Measurements from ENCODE around the gene GAB4.
"Not testable (repeated sequence)": the region's sequence is repeated elsewhere in the genome, so short reads cannot be mapped to it uniquely, and the experiment has no call there.

The GAB4 gene

DNA sequence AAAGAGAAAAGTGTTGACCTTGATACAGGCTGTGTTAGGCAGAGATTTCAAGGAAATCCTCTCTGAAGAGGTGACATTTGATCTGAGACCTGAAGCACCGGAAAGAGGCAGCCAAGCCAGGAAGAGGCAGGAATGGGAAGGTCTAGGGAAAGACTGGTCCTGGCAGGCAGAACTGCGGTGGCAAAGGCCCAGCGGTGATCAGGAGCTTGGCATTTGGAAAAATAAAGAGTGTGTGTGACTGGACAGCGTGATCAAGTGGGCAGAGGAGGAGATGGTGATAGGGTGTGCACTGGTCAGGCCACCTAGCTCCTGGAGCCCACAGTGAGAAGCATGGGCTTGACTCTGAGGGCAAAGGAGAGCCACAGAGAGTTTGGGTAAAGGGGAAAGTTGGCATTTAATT is 27.2 kb upstream of the GAB4 start:
- POLR2A ChIA-PET, result no interaction called here
- H3K27ac ChIP-seq (ENCODE audit: extremely low read depth, low read depth, low read length), result no peak overlapping the region

DNA sequence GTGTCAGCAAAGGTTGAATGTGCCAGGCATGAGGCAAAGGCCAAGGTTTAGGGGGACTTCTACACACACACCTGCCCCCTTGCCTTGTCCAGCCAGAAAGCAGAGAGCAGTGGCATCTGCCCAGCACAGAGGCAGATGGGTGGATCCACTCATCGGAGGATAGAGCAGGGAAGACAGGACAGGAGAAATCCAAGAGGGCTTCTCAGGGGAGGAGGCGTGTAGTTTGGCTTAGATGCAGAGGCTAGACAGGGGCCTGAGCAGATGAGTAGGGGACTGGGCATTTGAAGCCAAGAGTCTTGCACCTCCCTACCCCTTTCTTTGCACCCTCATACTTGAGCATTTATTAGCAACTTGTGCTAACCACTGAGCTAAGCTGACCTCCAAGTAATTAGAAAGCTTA is 26.5 kb upstream of the GAB4 start:
- H3K36me3 ChIP-seq (ENCODE audit: control insufficient read depth in 2 of 2, insufficient read depth in 1 of 2, low read length in 2 of 2); H3K4me1 ChIP-seq (ENCODE audit: control insufficient read depth, insufficient read depth, low read length); POLR2A ChIA-PET; H3K27ac ChIP-seq (ENCODE audit: extremely low read depth, low read depth, low read length); H3K9me3 ChIP-seq (ENCODE audit: control insufficient read depth, insufficient read depth, low read depth, low read length); H3K4me3 ChIP-seq (ENCODE audit: low read depth, low read length): not testable (repeated sequence)
- CTCF ChIA-PET, result interaction anchor here (0.6 kb wide), 1 partner anchor 431 kb away, joined by 4 read pairs; no protein-coding TSS in a partner anchor

More for the DNA sequence above, 27.2 kb upstream of the GAB4 start:
- H3K4me3 ChIP-seq (ENCODE audit: low read depth, low read length), result no peak overlapping the region
- H3K4me1 ChIP-seq (ENCODE audit: control insufficient read depth, insufficient read depth, low read length), result no peaks in the 10 kb centered on the region
- CTCF ChIA-PET, result no interaction called here
- no peaks in the 10 kb centered on the region for H3K9me3 ChIP-seq (ENCODE audit: control insufficient read depth, insufficient read depth, low read depth, low read length)
- no peak for TF ChIP-seq ZNF529 (tag by site-specific recombination; IDR thresholded peaks at IDR 0.05; ENCODE audit: insufficient replicate concordance)
- no peak for TF ChIP-seq ZBTB1 (tag by site-specific recombination; IDR thresholded peaks at IDR 0.05)
- no peak for TF ChIP-seq ZSCAN23 (tag by site-specific recombination; IDR thresholded peaks at IDR 0.05)
- TF ChIP-seq, protein P1, sequence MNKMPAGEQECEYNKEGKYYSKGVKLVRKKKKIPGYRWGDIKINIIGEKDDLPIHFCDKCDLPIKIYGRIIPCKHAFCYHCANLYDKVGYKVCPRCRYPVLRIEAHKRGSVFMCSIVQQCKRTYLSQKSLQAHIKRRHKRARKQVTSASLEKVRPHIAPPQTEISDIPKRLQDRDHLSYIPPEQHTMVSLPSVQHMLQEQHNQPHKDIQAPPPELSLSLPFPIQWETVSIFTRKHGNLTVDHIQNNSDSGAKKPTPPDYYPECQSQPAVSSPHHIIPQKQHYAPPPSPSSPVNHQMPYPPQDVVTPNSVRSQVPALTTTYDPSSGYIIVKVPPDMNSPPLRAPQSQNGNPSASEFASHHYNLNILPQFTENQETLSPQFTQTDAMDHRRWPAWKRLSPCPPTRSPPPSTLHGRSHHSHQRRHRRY (tag by site-specific recombination; IDR thresholded peaks at IDR 0.05), result no peak
- TF ChIP-seq SCRT1 (tag by site-specific recombination; IDR thresholded peaks at IDR 0.05; ENCODE audit: borderline replicate concordance), result no peak
- no peak for TF ChIP-seq ZNF140 (tag by site-specific recombination; IDR thresholded peaks at IDR 0.05)
- TF ChIP-seq TRIM28 (IDR thresholded peaks at IDR 0.05; ENCODE audit: borderline replicate concordance, low read length), result no peak
- TF ChIP-seq ZNF221 (tag by site-specific recombination; IDR thresholded peaks at IDR 0.05; ENCODE audit: borderline replicate concordance), result no peak
- TF ChIP-seq, protein P2, sequence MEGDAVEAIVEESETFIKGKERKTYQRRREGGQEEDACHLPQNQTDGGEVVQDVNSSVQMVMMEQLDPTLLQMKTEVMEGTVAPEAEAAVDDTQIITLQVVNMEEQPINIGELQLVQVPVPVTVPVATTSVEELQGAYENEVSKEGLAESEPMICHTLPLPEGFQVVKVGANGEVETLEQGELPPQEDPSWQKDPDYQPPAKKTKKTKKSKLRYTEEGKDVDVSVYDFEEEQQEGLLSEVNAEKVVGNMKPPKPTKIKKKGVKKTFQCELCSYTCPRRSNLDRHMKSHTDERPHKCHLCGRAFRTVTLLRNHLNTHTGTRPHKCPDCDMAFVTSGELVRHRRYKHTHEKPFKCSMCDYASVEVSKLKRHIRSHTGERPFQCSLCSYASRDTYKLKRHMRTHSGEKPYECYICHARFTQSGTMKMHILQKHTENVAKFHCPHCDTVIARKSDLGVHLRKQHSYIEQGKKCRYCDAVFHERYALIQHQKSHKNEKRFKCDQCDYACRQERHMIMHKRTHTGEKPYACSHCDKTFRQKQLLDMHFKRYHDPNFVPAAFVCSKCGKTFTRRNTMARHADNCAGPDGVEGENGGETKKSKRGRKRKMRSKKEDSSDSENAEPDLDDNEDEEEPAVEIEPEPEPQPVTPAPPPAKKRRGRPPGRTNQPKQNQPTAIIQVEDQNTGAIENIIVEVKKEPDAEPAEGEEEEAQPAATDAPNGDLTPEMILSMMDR (tag by site-specific recombination; IDR thresholded peaks at IDR 0.05), result no peak
- no peak for TF ChIP-seq ZNF214 (tag by site-specific recombination; IDR thresholded peaks at IDR 0.05; ENCODE audit: borderline replicate concordance)
- TF ChIP-seq, protein P3, sequence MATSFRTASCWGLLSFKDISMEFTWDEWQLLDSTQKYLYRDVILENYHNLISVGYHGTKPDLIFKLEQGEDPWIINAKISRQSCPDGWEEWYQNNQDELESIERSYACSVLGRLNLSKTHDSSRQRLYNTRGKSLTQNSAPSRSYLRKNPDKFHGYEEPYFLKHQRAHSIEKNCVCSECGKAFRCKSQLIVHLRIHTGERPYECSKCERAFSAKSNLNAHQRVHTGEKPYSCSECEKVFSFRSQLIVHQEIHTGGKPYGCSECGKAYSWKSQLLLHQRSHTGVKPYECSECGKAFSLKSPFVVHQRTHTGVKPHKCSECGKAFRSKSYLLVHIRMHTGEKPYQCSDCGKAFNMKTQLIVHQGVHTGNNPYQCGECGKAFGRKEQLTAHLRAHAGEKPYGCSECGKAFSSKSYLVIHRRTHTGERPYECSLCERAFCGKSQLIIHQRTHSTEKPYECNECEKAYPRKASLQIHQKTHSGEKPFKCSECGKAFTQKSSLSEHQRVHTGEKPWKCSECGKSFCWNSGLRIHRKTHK (tag by site-specific recombination; IDR thresholded peaks at IDR 0.05), result no peak
- no peak for TF ChIP-seq ZNF121 (tag by site-specific recombination; IDR thresholded peaks at IDR 0.05)
- no peak for TF ChIP-seq ZNF391 (tag by site-specific recombination; IDR thresholded peaks at IDR 0.05; ENCODE audit: borderline replicate concordance, low read depth)
- no peak for TF ChIP-seq ZNF585B (tag by site-specific recombination; IDR thresholded peaks at IDR 0.05)
- no peak for TF ChIP-seq ZNF555 (tag by site-specific recombination; conservative IDR thresholded peaks at IDR 0.05)
- no peak for TF ChIP-seq ZNF624 (tag by site-specific recombination; IDR thresholded peaks at IDR 0.05)
- TF ChIP-seq ZFP41 (tag by site-specific recombination; IDR thresholded peaks at IDR 0.05; ENCODE audit: borderline replicate concordance), result no peak
- TF ChIP-seq, protein P4, sequence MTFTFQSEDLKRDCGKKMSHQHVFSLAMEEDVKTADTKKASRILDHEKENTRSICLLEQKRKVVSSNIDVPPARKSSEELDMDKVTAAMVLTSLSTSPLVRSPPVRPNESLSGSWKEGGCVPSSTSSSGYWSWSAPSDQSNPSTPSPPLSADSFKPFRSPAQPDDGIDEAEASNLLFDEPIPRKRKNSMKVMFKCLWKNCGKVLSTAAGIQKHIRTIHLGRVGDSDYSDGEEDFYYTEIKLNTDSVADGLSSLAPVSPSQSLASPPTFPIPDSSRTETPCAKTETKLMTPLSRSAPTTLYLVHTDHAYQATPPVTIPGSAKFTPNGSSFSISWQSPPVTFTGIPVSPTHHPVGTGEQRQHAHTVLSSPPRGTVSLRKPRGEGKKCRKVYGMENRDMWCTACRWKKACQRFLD (tag by site-specific recombination; IDR thresholded peaks at IDR 0.05), result no peak
- H3K36me3 ChIP-seq (ENCODE audit: control insufficient read depth in 2 of 2, insufficient read depth in 1 of 2, low read length in 2 of 2), result no peaks in the 10 kb centered on the region

DNA sequence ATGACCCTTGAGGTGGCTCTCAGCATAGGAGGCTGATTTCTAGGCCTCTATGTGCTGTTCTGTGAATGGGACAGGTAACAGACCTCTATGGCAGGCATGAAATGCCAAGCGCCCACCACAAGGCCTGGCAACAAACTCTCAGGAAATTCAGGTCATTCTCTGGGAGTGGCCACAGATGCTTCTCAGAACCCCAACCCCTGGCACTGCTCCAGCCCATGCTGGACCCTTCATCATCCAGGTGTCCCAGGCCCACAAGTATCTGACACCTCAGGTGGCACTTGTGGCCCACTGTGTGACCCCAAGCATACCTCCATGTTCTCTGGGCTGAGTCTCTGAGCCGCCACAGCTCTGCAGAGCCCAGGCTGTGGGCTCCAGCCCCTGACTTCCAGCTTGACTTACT is 24.3 kb upstream of the GAB4 start:
- H3K4me3 ChIP-seq (ENCODE audit: low read depth, low read length); CTCF ChIA-PET; H3K4me1 ChIP-seq (ENCODE audit: control insufficient read depth, insufficient read depth, low read length); POLR2A ChIA-PET; H3K36me3 ChIP-seq (ENCODE audit: control insufficient read depth in 2 of 2, insufficient read depth in 1 of 2, low read length in 2 of 2); H3K9me3 ChIP-seq (ENCODE audit: control insufficient read depth, insufficient read depth, low read depth, low read length); H3K27ac ChIP-seq (ENCODE audit: extremely low read depth, low read depth, low read length): not testable (repeated sequence)

DNA sequence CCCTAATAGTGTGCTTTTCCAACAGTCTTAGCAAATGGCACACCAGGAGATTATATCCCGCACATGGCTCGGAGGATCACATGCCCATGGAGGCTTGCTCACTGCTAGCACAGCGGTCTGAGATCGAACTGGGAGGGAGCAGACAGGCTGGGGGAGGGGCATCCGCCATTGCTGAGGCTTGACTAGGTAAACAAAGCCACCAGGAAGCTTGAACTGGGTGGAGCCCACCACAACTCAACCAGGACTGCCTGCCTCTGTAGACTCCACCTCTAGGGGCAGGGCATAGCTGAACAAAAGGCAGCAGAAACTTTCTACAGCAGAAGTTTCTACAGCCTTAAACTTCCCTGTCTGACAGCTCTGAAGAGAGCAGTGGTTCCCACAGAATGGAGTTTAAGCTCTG is 16.4 kb upstream of the GAB4 start:
- CTCF ChIA-PET; H3K4me1 ChIP-seq (ENCODE audit: control insufficient read depth, insufficient read depth, low read length); H3K9me3 ChIP-seq (ENCODE audit: control insufficient read depth, insufficient read depth, low read depth, low read length); H3K27ac ChIP-seq (ENCODE audit: extremely low read depth, low read depth, low read length); H3K4me3 ChIP-seq (ENCODE audit: low read depth, low read length); POLR2A ChIA-PET; H3K36me3 ChIP-seq (ENCODE audit: control insufficient read depth in 2 of 2, insufficient read depth in 1 of 2, low read length in 2 of 2): not testable (repeated sequence)

DNA sequence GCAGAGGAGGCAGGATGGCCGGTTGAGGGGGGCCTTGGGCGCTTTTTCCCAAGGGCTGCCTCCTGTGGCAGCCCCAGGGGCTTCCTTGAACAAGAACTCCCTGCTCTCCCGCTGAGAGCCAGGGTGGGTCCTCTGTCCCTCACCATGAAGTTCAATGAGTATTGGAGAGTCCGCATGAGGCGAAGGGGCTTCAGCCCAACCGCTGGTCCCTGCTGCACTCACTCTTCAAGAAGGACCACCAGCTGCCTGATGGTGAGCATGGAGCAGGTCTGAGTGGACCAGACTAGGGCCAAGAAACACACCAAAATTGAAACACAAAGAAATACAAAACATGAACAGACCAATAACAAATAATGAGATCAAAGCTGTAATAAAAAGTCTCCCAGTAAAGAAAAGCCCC is 7.5 kb upstream of the GAB4 start:
- H3K9me3 ChIP-seq (ENCODE audit: control insufficient read depth, insufficient read depth, low read depth, low read length); POLR2A ChIA-PET; H3K4me1 ChIP-seq (ENCODE audit: control insufficient read depth, insufficient read depth, low read length); H3K27ac ChIP-seq (ENCODE audit: extremely low read depth, low read depth, low read length); H3K4me3 ChIP-seq (ENCODE audit: low read depth, low read length); H3K36me3 ChIP-seq (ENCODE audit: control insufficient read depth in 2 of 2, insufficient read depth in 1 of 2, low read length in 2 of 2); CTCF ChIA-PET: not testable (repeated sequence)

DNA sequence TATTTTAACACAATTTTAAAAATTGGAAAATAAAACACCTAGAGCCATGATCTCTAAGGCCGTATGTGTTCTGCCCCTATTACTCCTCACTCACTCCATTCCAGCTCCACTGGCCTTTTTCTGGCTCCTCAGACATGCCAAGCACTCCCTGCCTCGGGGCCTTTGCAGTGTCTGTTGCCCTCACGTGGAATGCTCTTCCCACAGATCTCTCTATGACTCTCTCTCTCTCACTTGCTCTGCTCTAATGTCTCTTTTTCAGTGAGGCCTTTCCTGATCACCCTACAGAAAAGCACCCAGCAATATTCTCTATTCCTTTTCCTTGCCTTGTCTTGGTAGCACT is 6.0 kb upstream of the GAB4 start:
- H3K9me3 ChIP-seq (ENCODE audit: control insufficient read depth, insufficient read depth, low read depth, low read length); H3K36me3 ChIP-seq (ENCODE audit: control insufficient read depth in 2 of 2, insufficient read depth in 1 of 2, low read length in 2 of 2); H3K4me3 ChIP-seq (ENCODE audit: low read depth, low read length); H3K27ac ChIP-seq (ENCODE audit: extremely low read depth, low read depth, low read length); CTCF ChIA-PET; H3K4me1 ChIP-seq (ENCODE audit: control insufficient read depth, insufficient read depth, low read length); POLR2A ChIA-PET: not testable (repeated sequence)
